OCI-LY1 (cell line): ENCODE measurements around the gene RMC1.
A peak's percentile ranks its signal among the peaks of the same experiment; 100 is the strongest.
"Not testable (repeated sequence)": the region's sequence is repeated elsewhere in the genome, so short reads cannot be mapped to it uniquely, and the experiment has no call there.

ENCODE experiments used
- H2AFZ ChIP-seq: fragments of 200-600 bp; sonication (generic), shearing (Covaris generic); 2 replicates; pipeline ENCODE4 v1.6.0; 2014; ENCODE audit warnings: antibody characterized with exemption, mild to moderate bottlenecking, low read length
- H3F3A ChIP-seq: fragments of 200-600 bp; sonication (generic), shearing (Covaris generic); 2 replicates; pipeline ENCODE4 v1.6.0; 2014; ENCODE audit warnings: mild to moderate bottlenecking, antibody characterized with exemption, low read length, moderate library complexity; ENCODE audit not compliant: insufficient read depth
- H3K27ac ChIP-seq: fragments of 200-600 bp; sonication (generic); 2 replicates; pipeline ENCODE4 v1.5.1; 2014; ENCODE audit warnings: low read length, mixed run types, mild to moderate bottlenecking, low read depth; ENCODE audit not compliant: poor library complexity, severe bottlenecking
- H3K27me3 ChIP-seq: fragments of 200-600 bp; sonication (generic); 2 replicates; pipeline ENCODE4 v1.6.0; 2014; ENCODE audit warnings: antibody characterized with exemption, mild to moderate bottlenecking, low read length, moderate library complexity; ENCODE audit not compliant: insufficient read depth
- H3K36me3 ChIP-seq: fragments of 200-600 bp; sonication (generic); 2 replicates; pipeline ENCODE4 v1.6.1; 2014; ENCODE audit warnings: mild to moderate bottlenecking, antibody characterized with exemption, low read length, moderate library complexity, mixed read lengths; ENCODE audit not compliant: insufficient read depth
- H3K4me1 ChIP-seq: fragments of 200-600 bp; sonication (generic); 2 replicates; pipeline ENCODE4 v1.5.1; 2014; ENCODE audit warnings: mild to moderate bottlenecking, low read length, moderate library complexity; ENCODE audit not compliant: insufficient read depth, severe bottlenecking
- H3K4me2 ChIP-seq: fragments of 200-600 bp; sonication (generic), shearing (Covaris generic); 2 replicates; pipeline ENCODE4 v1.6.1; 2014; ENCODE audit warnings: low read length
- H3K4me3 ChIP-seq: fragments of 200-600 bp; sonication (generic); 2 replicates; pipeline ENCODE4 v1.5.1; 2014; ENCODE audit warnings: low read length, low read depth, mild to moderate bottlenecking, mixed read lengths; ENCODE audit not compliant: poor library complexity, severe bottlenecking
- H3K79me2 ChIP-seq: fragments of 200-600 bp; shearing (Covaris generic); 2 replicates; pipeline ENCODE4 v1.6.1; 2016; ENCODE audit warnings: mixed run types, low read length, mixed read lengths; ENCODE audit not compliant: insufficient read depth
- H3K9ac ChIP-seq: fragments of 200-600 bp; sonication (generic), shearing (Covaris generic); 2 replicates; pipeline ENCODE4 v1.6.1; 2014; ENCODE audit warnings: mild to moderate bottlenecking, low read length, mixed read lengths
- H3K9me2 ChIP-seq: fragments of 200-600 bp; sonication (generic), shearing (Covaris generic); 2 replicates; pipeline ENCODE4 v1.6.1; 2014; ENCODE audit warnings: low read depth, mild to moderate bottlenecking, low read length, mixed read lengths
- H3K9me3 ChIP-seq: fragments of 200-600 bp; shearing (Covaris generic); 2 replicates; pipeline ENCODE4 v1.6.1; 2014; ENCODE audit warnings: low read length, mixed read lengths
- H4K20me1 ChIP-seq: fragments of 200-600 bp; sonication (generic), shearing (Covaris generic); 2 replicates; pipeline ENCODE4 v1.6.0; 2016; ENCODE audit warnings: mild to moderate bottlenecking, low read length; ENCODE audit not compliant: insufficient read depth
- EZH2 ChIP-seq: fragments of 200-600 bp; sonication (generic), shearing (Covaris generic); IDR thresholded peaks from 2 replicates; pipeline ENCODE4 v1.8.0; 2017; ENCODE audit warnings: borderline replicate concordance, mixed run types, mild to moderate bottlenecking, antibody characterized with exemption, low read length, moderate library complexity, mixed read lengths
- TF ChIP-seq, protein P1 (sequence below): fragments of 200-600 bp; sonication (generic), shearing (Covaris generic); IDR thresholded peaks from 2 replicates; pipeline ENCODE4 v1.5.1; 2017; ENCODE audit warnings: mild to moderate bottlenecking, antibody characterized with exemption, low read length, moderate library complexity, mixed read lengths

Gene RMC1

DNA sequence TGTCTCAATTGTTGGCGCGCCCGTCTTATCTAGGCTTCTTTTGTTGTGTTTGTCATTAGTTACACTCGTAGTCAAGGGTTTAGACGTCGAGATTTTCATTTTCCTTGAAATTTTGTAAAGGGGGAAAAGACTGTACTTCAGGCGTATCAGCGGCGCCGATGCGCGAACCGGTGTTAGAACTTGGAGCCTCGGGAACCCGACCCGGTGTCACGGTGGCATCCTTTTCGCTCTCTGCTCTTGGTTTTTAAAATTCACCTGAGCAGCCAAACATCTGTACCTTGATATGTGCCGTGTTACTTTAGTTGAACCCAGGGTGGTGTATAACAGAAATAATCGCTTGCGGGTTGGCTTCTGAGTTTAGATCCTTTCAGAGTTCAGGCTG lies 643 bp downstream of the RMC1 start:
- peak overlapping the region; percentile 49 for H3K27ac ChIP-seq
- H3K9me3 ChIP-seq: no peaks in the 10 kb centered on the region

DNA sequence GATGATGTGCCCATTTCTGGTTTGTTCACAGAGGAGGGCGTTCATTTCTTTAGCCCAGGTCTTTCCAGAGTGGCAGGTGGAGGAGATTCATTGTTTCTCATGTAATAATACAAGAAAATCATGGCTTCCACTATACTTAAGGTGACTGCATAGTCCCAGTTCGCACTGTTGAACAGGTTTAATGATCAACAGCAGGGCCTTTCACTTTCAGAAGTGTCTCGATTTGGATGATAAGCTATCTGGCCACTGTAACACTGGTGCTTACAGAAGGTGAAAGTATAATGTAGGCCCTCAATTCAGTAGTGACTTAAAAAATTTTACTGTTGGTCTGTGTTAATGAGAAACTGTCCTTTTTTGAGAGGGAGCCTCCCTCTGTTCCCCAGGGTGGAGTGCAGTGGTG lies 1.4 kb downstream of the RMC1 start:
- no peaks in the 10 kb centered on the region for H3K27me3 ChIP-seq
- peak overlapping the region; percentile 97 for H3K4me3 ChIP-seq
- H3K9ac ChIP-seq: peak overlapping the region; percentile 87
- peaks cover 28% of the 10 kb centered on the region; the same call in 1 of the 2 replicates for H3K36me3 ChIP-seq
- no peaks in the 10 kb centered on the region for H3K9me3 ChIP-seq
- H3F3A ChIP-seq: no peaks in the 10 kb centered on the region
- H3K4me1 ChIP-seq: peaks cover 50% of the 10 kb centered on the region
- H3K27ac ChIP-seq: peak overlapping the region; percentile 49
- no peaks in the 10 kb centered on the region for H3K9me2 ChIP-seq
- H3K4me2 ChIP-seq: peak overlapping the region; percentile 89
- no peak overlapping the region for H2AFZ ChIP-seq
- no peaks in the 10 kb centered on the region for H4K20me1 ChIP-seq
- TF ChIP-seq EZH2: no peak
- TF ChIP-seq, protein P1, sequence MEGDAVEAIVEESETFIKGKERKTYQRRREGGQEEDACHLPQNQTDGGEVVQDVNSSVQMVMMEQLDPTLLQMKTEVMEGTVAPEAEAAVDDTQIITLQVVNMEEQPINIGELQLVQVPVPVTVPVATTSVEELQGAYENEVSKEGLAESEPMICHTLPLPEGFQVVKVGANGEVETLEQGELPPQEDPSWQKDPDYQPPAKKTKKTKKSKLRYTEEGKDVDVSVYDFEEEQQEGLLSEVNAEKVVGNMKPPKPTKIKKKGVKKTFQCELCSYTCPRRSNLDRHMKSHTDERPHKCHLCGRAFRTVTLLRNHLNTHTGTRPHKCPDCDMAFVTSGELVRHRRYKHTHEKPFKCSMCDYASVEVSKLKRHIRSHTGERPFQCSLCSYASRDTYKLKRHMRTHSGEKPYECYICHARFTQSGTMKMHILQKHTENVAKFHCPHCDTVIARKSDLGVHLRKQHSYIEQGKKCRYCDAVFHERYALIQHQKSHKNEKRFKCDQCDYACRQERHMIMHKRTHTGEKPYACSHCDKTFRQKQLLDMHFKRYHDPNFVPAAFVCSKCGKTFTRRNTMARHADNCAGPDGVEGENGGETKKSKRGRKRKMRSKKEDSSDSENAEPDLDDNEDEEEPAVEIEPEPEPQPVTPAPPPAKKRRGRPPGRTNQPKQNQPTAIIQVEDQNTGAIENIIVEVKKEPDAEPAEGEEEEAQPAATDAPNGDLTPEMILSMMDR: no peak
- H3K79me2 ChIP-seq: peaks cover 20% of the 10 kb centered on the region

More for the DNA sequence above, 643 bp downstream of the RMC1 start:
- peak overlapping the region; percentile 89 for H3K4me2 ChIP-seq
- H4K20me1 ChIP-seq: no peaks in the 10 kb centered on the region
- H3K4me1 ChIP-seq: peaks cover 58% of the 10 kb centered on the region
- peak overlapping the region; percentile 97 for H3K4me3 ChIP-seq
- no peaks in the 10 kb centered on the region for H3F3A ChIP-seq
- peaks cover 20% of the 10 kb centered on the region for H3K79me2 ChIP-seq
- peak overlapping the region; percentile 87 for H3K9ac ChIP-seq
- H3K9me2 ChIP-seq: no peaks in the 10 kb centered on the region
- peaks cover 28% of the 10 kb centered on the region; the same call in 1 of the 2 replicates for H3K36me3 ChIP-seq
- no peak overlapping the region for H2AFZ ChIP-seq
- TF ChIP-seq EZH2: no peak
- TF ChIP-seq, protein P1: no peak
- no peaks in the 10 kb centered on the region for H3K27me3 ChIP-seq

DNA sequence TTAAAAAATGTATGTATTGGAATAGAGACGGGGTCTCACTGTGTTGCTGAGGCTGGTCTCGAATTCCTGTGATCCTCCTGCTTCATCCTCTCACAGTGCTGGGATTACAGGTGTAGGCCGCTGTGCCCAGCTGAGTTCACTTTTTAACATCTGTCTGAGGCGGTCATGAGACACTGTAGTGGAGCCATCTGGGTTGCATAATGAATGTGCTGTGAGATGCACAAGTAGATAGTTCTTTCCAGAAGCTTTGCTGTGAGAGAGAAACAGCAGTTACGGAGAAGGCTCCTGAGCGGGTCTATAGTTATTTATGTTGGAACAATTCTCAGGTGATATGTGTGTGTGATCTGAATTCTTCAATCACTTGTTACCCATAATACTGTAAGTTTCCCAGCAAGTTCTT lies 3.1 kb downstream of the RMC1 start:
- H3K79me2 ChIP-seq: peaks cover 20% of the 10 kb centered on the region
- H3K9me3 ChIP-seq: no peaks in the 10 kb centered on the region
- no peak overlapping the region for H3K27ac ChIP-seq
- no peaks in the 10 kb centered on the region for H3K27me3 ChIP-seq
- H3K9ac ChIP-seq: no peak overlapping the region
- TF ChIP-seq EZH2: no peak
- TF ChIP-seq, protein P1: no peak
- no peaks in the 10 kb centered on the region for H4K20me1 ChIP-seq
- H3K4me3 ChIP-seq: no peak overlapping the region
- H3K36me3 ChIP-seq: peaks cover 44% of the 10 kb centered on the region
- no peaks in the 10 kb centered on the region for H3K9me2 ChIP-seq
- no peak overlapping the region for H3K4me2 ChIP-seq
- H2AFZ ChIP-seq: no peak overlapping the region
- H3F3A ChIP-seq: no peaks in the 10 kb centered on the region
- H3K4me1 ChIP-seq: peaks cover 47% of the 10 kb centered on the region

DNA sequence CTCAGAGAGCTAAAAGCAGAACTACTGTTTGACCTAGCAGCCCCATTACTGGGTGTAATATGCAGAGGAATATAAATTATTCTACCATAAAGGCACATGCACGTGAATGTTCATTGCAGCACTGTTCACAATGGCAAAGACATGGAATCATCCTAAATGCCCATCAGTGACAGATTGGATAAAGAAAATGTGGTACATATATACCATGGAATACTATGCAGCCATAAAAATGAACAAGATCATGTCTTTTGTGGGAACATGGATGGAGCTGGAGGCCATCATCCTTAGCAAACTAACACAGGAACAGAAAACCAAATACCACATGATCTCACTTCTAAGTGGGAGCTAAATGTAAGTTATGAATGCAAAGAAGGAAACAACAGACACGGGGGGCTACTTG lies 7.6 kb downstream of the RMC1 start:
- H3F3A ChIP-seq, H3K27me3 ChIP-seq, H2AFZ ChIP-seq, H4K20me1 ChIP-seq, H3K9me2 ChIP-seq, H3K9ac ChIP-seq, H3K27ac ChIP-seq, H3K4me2 ChIP-seq, H3K9me3 ChIP-seq, H3K4me3 ChIP-seq: not testable (repeated sequence)
- H3K36me3 ChIP-seq: peaks cover 69% of the 10 kb centered on the region
- H3K4me1 ChIP-seq: peaks cover 16% of the 10 kb centered on the region
- H3K79me2 ChIP-seq: peaks cover 13% of the 10 kb centered on the region; the same call in 1 of the 2 replicates

DNA sequence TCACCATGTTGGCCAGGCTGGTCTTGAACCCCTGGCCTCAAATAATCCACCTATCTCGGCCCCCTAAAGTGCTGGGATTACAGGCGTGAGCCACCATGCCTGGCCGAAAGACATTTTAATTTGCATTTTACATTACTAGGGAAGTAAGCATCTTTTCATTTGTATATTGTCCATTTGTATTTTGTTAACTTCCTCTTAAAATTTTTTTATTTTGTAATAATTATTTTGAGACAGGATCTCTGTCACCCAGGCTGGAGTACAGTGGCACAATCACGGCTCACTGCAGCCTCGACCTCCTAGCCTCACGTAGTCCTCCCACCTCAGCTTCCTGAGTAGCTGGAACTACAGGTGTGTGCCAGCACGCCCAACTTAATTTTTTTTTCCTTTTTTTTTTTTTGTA lies 8.9 kb downstream of the RMC1 start:
- Histone ChIP-seq H3K36me3 (peaks cover 69% of the 10 kb centered on the region), H3K27ac (peak overlapping the region; percentile 23)
- H3K9me3 ChIP-seq, H3K79me2 ChIP-seq, H3K4me2 ChIP-seq, H3F3A ChIP-seq, H3K27me3 ChIP-seq, H3K9ac ChIP-seq, H3K9me2 ChIP-seq, H4K20me1 ChIP-seq, H3K4me1 ChIP-seq, H2AFZ ChIP-seq, H3K4me3 ChIP-seq: not testable (repeated sequence)
